MM.1S (cell line): ENCODE measurements around the gene SCG3.

ENCODE experiments used
- DNase-seq: peaks from one replicate; pipeline ENCODE4 v3.0.0-alpha.2; 2015
- H2AFZ ChIP-seq: fragments of 300-600 bp; sonication (generic); 2 replicates; pipeline ENCODE4 v1.6.0; 2016; ENCODE audit warnings: antibody characterized with exemption, low read length
- H3F3A ChIP-seq: fragments of 300-600 bp; sonication (generic); 2 replicates; pipeline ENCODE4 v1.6.1; 2016; ENCODE audit warnings: mild to moderate bottlenecking, antibody characterized with exemption, low read length, moderate library complexity, mixed read lengths; ENCODE audit not compliant: insufficient read depth
- H3K27ac ChIP-seq: fragments of 300-600 bp; sonication (generic); 2 replicates; pipeline ENCODE4 v1.5.1; 2016; ENCODE audit warnings: mild to moderate bottlenecking, low read length
- H3K27me3 ChIP-seq: fragments of 300-600 bp; sonication (generic); replicated peaks from 2 replicates; pipeline ENCODE4 v1.6.0; 2016; ENCODE audit warnings: low read length; ENCODE audit not compliant: insufficient read depth
- H3K36me3 ChIP-seq: fragments of 300-600 bp; sonication (generic); replicated peaks from 2 replicates; pipeline ENCODE4 v1.6.1; 2016; ENCODE audit warnings: mild to moderate bottlenecking, low read length, mixed read lengths; ENCODE audit not compliant: insufficient read depth
- H3K4me1 ChIP-seq: fragments of 300-600 bp; sonication (generic); 2 replicates; pipeline ENCODE4 v1.6.1; 2016; ENCODE audit warnings: low read length, mixed read lengths
- H3K4me2 ChIP-seq: fragments of 300-600 bp; sonication (generic); 2 replicates; pipeline ENCODE4 v1.6.0; 2016; ENCODE audit warnings: low read depth, low read length
- H3K4me3 ChIP-seq: fragments of 300-600 bp; sonication (generic); 2 replicates; pipeline ENCODE4 v1.5.1; 2016; ENCODE audit warnings: low read length, mixed read lengths
- H3K79me2 ChIP-seq: fragments of 300-600 bp; sonication (generic); 2 replicates; pipeline ENCODE4 v1.6.1; 2016; ENCODE audit warnings: mixed run types, low read length, mixed read lengths
- H3K9ac ChIP-seq: fragments of 300-600 bp; sonication (generic); 2 replicates; pipeline ENCODE4 v1.6.1; 2016; ENCODE audit warnings: low read length, mixed read lengths
- H3K9me2 ChIP-seq: fragments of 300-600 bp; sonication (generic); replicated peaks from 2 replicates; pipeline ENCODE4 v1.6.1; 2016; ENCODE audit warnings: mild to moderate bottlenecking, low read length, mixed read lengths; ENCODE audit not compliant: insufficient read depth
- H3K9me3 ChIP-seq: fragments of 300-600 bp; sonication (generic); replicated peaks from 2 replicates; pipeline ENCODE4 v1.6.1; 2016; ENCODE audit warnings: mild to moderate bottlenecking, low read length, mixed read lengths; ENCODE audit not compliant: insufficient read depth
- H4K20me1 ChIP-seq: fragments of 300-600 bp; sonication (generic); 2 replicates; pipeline ENCODE4 v1.6.1; 2016; ENCODE audit warnings: mild to moderate bottlenecking, low read length, moderate library complexity, mixed read lengths; ENCODE audit not compliant: insufficient read depth
- CTCF ChIP-seq: fragments of 300-600 bp; sonication (generic); IDR thresholded peaks from 2 replicates; pipeline ENCODE4 v1.5.1; 2016; ENCODE audit warnings: antibody characterized with exemption, low read length, mixed read lengths
- EZH2 ChIP-seq: fragments of 300-600 bp; sonication (generic); optimal IDR thresholded peaks from 2 replicates; pipeline ENCODE3; 2017; ENCODE audit warnings: low read depth, mild to moderate bottlenecking, antibody characterized with exemption, low read length, mixed read lengths
- EZH2phosphoT487 ChIP-seq: fragments of 300-600 bp; sonication (generic); IDR thresholded peaks from 2 replicates; pipeline ENCODE4 v1.6.1; 2018; ENCODE audit warnings: antibody characterized with exemption, low read length

SCG3 gene

DNA sequence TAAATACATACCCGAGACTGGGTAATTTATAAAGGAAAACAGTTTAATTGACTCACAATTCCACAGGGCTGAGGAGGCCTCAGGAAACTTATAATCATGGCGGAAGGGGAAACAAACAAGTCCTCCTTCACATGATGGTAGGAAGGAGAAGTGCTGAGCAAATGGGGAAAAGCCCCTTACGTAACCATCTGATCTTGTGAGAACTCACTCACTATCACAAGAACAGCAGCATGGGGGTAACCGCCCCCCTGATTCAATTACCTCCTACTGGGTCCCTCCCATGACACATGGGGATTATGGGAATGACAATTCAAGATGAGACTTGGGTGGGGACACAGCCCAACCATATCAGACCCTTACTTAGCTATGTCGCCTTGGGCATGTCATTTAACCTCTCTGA is 27.7 kb downstream of the SCG3 start:
- no peak for TF ChIP-seq EZH2phosphoT487
- no peak for TF ChIP-seq EZH2
- no peak for TF ChIP-seq CTCF
- DNase-seq, result no peak

GRCh38 chr15:51714162-51714561 is 32.9 kb downstream of the SCG3 start:
- no peak overlapping the region for H3K27ac ChIP-seq
- H3K9ac ChIP-seq, result no peak overlapping the region
- H3K9me3 ChIP-seq, result no peaks in the 10 kb centered on the region
- H3K4me2 ChIP-seq, result no peak overlapping the region
- no peaks in the 10 kb centered on the region for H3K27me3 ChIP-seq
- H3K4me1 ChIP-seq, result no peaks in the 10 kb centered on the region
- no peaks in the 10 kb centered on the region for H3K36me3 ChIP-seq
- H3F3A ChIP-seq, result no peaks in the 10 kb centered on the region
- H3K4me3 ChIP-seq, result no peak overlapping the region
- no peaks in the 10 kb centered on the region for H3K9me2 ChIP-seq
- TF ChIP-seq EZH2 (no peak), CTCF (no peak), EZH2phosphoT487 (no peak)
- H2AFZ ChIP-seq, result no peak overlapping the region
- H3K79me2 ChIP-seq, result no peaks in the 10 kb centered on the region
- DNase-seq, result no peak
- H4K20me1 ChIP-seq, result no peaks in the 10 kb centered on the region

More for the DNA sequence above, 27.7 kb downstream of the SCG3 start:
- H3K79me2 ChIP-seq, result no peaks in the 10 kb centered on the region
- H3K36me3 ChIP-seq, result no peaks in the 10 kb centered on the region
- no peak overlapping the region for H3K27ac ChIP-seq
- no peaks in the 10 kb centered on the region for H3K9me2 ChIP-seq
- H3K4me3 ChIP-seq, result no peak overlapping the region
- no peak overlapping the region for H3K9ac ChIP-seq
- no peaks in the 10 kb centered on the region for H3K27me3 ChIP-seq
- H3K4me1 ChIP-seq, result no peaks in the 10 kb centered on the region
- H3K4me2 ChIP-seq, result no peak overlapping the region
- H2AFZ ChIP-seq, result no peak overlapping the region
- H4K20me1 ChIP-seq, result no peaks in the 10 kb centered on the region
- no peaks in the 10 kb centered on the region for H3K9me3 ChIP-seq
- H3F3A ChIP-seq, result no peaks in the 10 kb centered on the region

DNA sequence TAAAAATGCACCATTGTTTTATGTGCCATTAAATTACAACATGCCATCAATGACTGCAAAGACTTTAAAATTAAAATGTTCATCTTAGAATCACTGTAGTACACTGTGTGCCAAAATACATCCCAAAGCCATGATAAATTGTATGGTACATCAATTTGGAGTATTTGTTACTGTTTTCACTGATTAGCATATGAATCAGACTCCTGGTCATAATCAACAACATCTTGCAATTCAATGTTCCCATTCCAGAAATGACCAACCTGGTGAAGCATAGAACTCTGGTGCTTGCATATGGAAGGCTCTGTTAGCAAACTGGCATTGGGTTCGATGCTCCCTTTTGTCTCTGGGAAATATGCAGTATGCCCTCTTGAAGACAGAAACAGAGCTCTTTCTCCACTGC is 33.6 kb downstream of the SCG3 start:
- H3F3A ChIP-seq, result no peaks in the 10 kb centered on the region
- no peak overlapping the region for H3K4me3 ChIP-seq
- H3K36me3 ChIP-seq, result no peaks in the 10 kb centered on the region
- no peak overlapping the region for H2AFZ ChIP-seq
- no peaks in the 10 kb centered on the region for H4K20me1 ChIP-seq
- no peak overlapping the region for H3K27ac ChIP-seq
- H3K27me3 ChIP-seq, result no peaks in the 10 kb centered on the region
- no peak for TF ChIP-seq EZH2
- no peaks in the 10 kb centered on the region for H3K9me3 ChIP-seq
- H3K4me2 ChIP-seq, result no peak overlapping the region
- no peak for DNase-seq
- no peak overlapping the region for H3K9ac ChIP-seq
- no peaks in the 10 kb centered on the region for H3K79me2 ChIP-seq
- no peaks in the 10 kb centered on the region for H3K4me1 ChIP-seq
- H3K9me2 ChIP-seq, result no peaks in the 10 kb centered on the region

- no peak for DNase-seq
Observed at GRCh38 chr15:51718219-51718618, 36.9 kb downstream of the SCG3 start.

More at GRCh38 chr15:51718219-51718618, 36.9 kb downstream of the SCG3 start:
- Histone ChIP-seq H3K27ac (no peak overlapping the region), H3K9ac (no peak overlapping the region), H3K4me1 (no peaks in the 10 kb centered on the region), H3K36me3 (no peaks in the 10 kb centered on the region), H3K9me2 (no peaks in the 10 kb centered on the region), H2AFZ (no peak overlapping the region), H3K4me2 (no peak overlapping the region), H3K79me2 (no peaks in the 10 kb centered on the region), H3F3A (no peaks in the 10 kb centered on the region), H4K20me1 (no peaks in the 10 kb centered on the region), H3K27me3 (no peaks in the 10 kb centered on the region), H3K4me3 (no peak overlapping the region), H3K9me3 (no peaks in the 10 kb centered on the region)
- TF ChIP-seq CTCF, result no peak
- TF ChIP-seq EZH2phosphoT487, result no peak
- TF ChIP-seq EZH2, result no peak
